DMS153 treated with DMSO at 0.1 percent for 48 hours (cell line): ENCODE results near the gene NUDT16.
"Not testable (repeated sequence)": the region's sequence is repeated elsewhere in the genome, so short reads cannot be mapped to it uniquely, and the experiment has no call there.

Experiments
- DNase-seq: peaks from one replicate; lab custom pipeline; 2025; ENCODE audit not compliant: unreplicated experiment; lab: John Stamatoyannopoulos, UW

NUDT16 gene

GRCh38 chr3:131380821-131381444, 641 bp upstream of the NUDT16 start:
- DNase-seq: not testable (repeated sequence)

- DNase-seq: no peak
Measured at GRCh38 chr3:131386429-131387165, 5.0 kb downstream of the NUDT16 start.

- DNase-seq: no peak
Measured at GRCh38 chr3:131387796-131388489, 6.4 kb downstream of the NUDT16 start.

GRCh38 chr3:131388490-131388799, 6.9 kb downstream of the NUDT16 start:
- no peak for DNase-seq

GRCh38 chr3:131390331-131390730, 8.8 kb downstream of the NUDT16 start:
- DNase-seq: no peak

GRCh38 chr3:131393051-131393450, 11.5 kb downstream of the NUDT16 start:
- no peak for DNase-seq

GRCh38 chr3:131393868-131394267, 12.3 kb downstream of the NUDT16 start:
- no peak for DNase-seq

GRCh38 chr3:131394400-131394799, 12.8 kb downstream of the NUDT16 start:
- DNase-seq: no peak

- no peak for DNase-seq
Measured at GRCh38 chr3:131396170-131396569, 14.6 kb downstream of the NUDT16 start.

GRCh38 chr3:131397889-131398288, 16.3 kb downstream of the NUDT16 start:
- no peak for DNase-seq

- no peak for DNase-seq
Measured at GRCh38 chr3:131401978-131402377, 20.4 kb downstream of the NUDT16 start.

GRCh38 chr3:131402391-131403039, 20.9 kb downstream of the NUDT16 start:
- DNase-seq: no peak

- DNase-seq: no peak
Measured at GRCh38 chr3:131403216-131403895, 21.8 kb downstream of the NUDT16 start.

- DNase-seq: no peak
Measured at GRCh38 chr3:131405411-131405810, 23.8 kb downstream of the NUDT16 start.

- no peak for DNase-seq
Measured at GRCh38 chr3:131406274-131406673, 24.7 kb downstream of the NUDT16 start.

GRCh38 chr3:131417751-131418150, 36.2 kb downstream of the NUDT16 start:
- DNase-seq: no peak

- DNase-seq: no peak
Measured at GRCh38 chr3:131421301-131421700, 39.7 kb downstream of the NUDT16 start.

- DNase-seq: no peak
Measured at GRCh38 chr3:131421957-131422498, 40.5 kb downstream of the NUDT16 start.

- DNase-seq: no peak
Measured at GRCh38 chr3:131427226-131427625, 45.7 kb downstream of the NUDT16 start.

- no peak for DNase-seq
Measured at GRCh38 chr3:131431754-131432153, 50.2 kb downstream of the NUDT16 start.

GRCh38 chr3:131432441-131432840, 50.9 kb downstream of the NUDT16 start:
- no peak for DNase-seq
